Naive thymus-derived CD4-positive, alpha-beta T cell (primary cell): ENCODE measurements around the gene ZIC2. TPM values are rescaled to one million over a fixed set of nuclear protein-coding genes. Genes with fewer than 3 reads are reported as not detected.

ENCODE experiments used
- ATAC-seq: fragments of 150-1000 bp; cut with Tn5 transposase; 2 replicates; pipeline ENCODE4 v1.10.0; 2021; ENCODE audit warnings: mild to moderate bottlenecking, moderate library complexity
- CTCF ChIA-PET: fragments of 350-600 bp; sonication (Branson Sonifier 250); formaldehyde crosslinking; loops from one replicate; lab custom pipeline; 2021; ENCODE audit warnings: antibody characterized with exemption; lab: Charles Lee
- POLR2A ChIA-PET: fragments of 350-600 bp; sonication (Branson Sonifier 250); formaldehyde crosslinking; loops from one replicate; lab custom pipeline; 2021; ENCODE audit warnings: antibody characterized with exemption, inconsistent platforms; lab: Charles Lee
- DNase-seq, 9 donors: peaks; one replicate each; pipeline versions ENCODE4 v3.0.0 to v3.0.0-alpha.2; 2020 to 2022; ENCODE audit warnings: mixed read lengths in 1 of 9
- H3K27ac ChIP-seq: one replicate; pipeline ENCODE4 v1.7.0; 2013; ENCODE audit warnings: mild to moderate bottlenecking, low read depth, low read length, moderate library complexity
- H3K27me3 ChIP-seq, 2 donors: one replicate each; pipeline ENCODE4 v1.7.0; 2013; ENCODE audit warnings: low read length in 2 of 2, mild to moderate bottlenecking in 2 of 2, moderate library complexity in 2 of 2; ENCODE audit not compliant: control insufficient read depth in 2 of 2, insufficient read depth in 2 of 2
- H3K36me3 ChIP-seq, 3 experiments: 1 replicate in 2 of 3; 2 replicates in 1 of 3; pipeline ENCODE4 v1.7.0; 2013; ENCODE audit warnings: low read length in 3 of 3, mild to moderate bottlenecking in 3 of 3, moderate library complexity in 1 of 3; ENCODE audit not compliant: insufficient read depth in 3 of 3, control insufficient read depth in 2 of 3
- H3K4me1 ChIP-seq, 2 donors: one replicate each; pipeline ENCODE4 v1.7.0; 2013; ENCODE audit warnings: low read length in 2 of 2, mild to moderate bottlenecking in 2 of 2, moderate library complexity in 1 of 2; ENCODE audit not compliant: control insufficient read depth in 2 of 2, insufficient read depth in 2 of 2
- H3K4me3 ChIP-seq: 2 replicates; pipeline ENCODE4 v1.7.0; 2013; ENCODE audit warnings: mild to moderate bottlenecking, low read length
- H3K9me3 ChIP-seq, 3 experiments: 1 replicate in 2 of 3; 2 replicates in 1 of 3; pipeline ENCODE4 v1.7.0; 2013; ENCODE audit warnings: low read length in 3 of 3; ENCODE audit not compliant: control insufficient read depth in 2 of 3
- H3K27ac Mint-ChIP-seq, 9 donors: one replicate each; pipeline ENCODE4 v1.8.0; 2020 to 2022; ENCODE audit warnings: mixed read lengths in 9 of 9, mild to moderate bottlenecking in 8 of 9, moderate library complexity in 5 of 9, inconsistent platforms in 2 of 9
- H3K27me3 Mint-ChIP-seq, 5 donors: one replicate each; pipeline ENCODE4 v1.8.0; 2021 to 2022; ENCODE audit warnings: mixed read lengths in 5 of 5, mild to moderate bottlenecking in 1 of 5
- H3K36me3 Mint-ChIP-seq, 5 donors: one replicate each; pipeline ENCODE4 v1.8.0; 2020 to 2022; ENCODE audit warnings: mixed read lengths in 5 of 5, mild to moderate bottlenecking in 3 of 5, inconsistent platforms in 1 of 5
- H3K4me1 Mint-ChIP-seq, 7 donors: one replicate each; pipeline ENCODE4 v1.8.0; 2020 to 2022; ENCODE audit warnings: mixed read lengths in 7 of 7, mild to moderate bottlenecking in 3 of 7, inconsistent platforms in 1 of 7
- H3K4me3 Mint-ChIP-seq, 10 donors: one replicate each; pipeline ENCODE4 v1.8.0; 2020 to 2022; ENCODE audit warnings: mild to moderate bottlenecking in 10 of 10, mixed read lengths in 10 of 10, moderate library complexity in 6 of 10, inconsistent platforms in 2 of 10
- H3K9me3 Mint-ChIP-seq, 11 donors: one replicate each; pipeline ENCODE4 v1.8.0; 2020 to 2022; ENCODE audit warnings: mixed read lengths in 11 of 11, mild to moderate bottlenecking in 4 of 11, inconsistent platforms in 1 of 11, moderate library complexity in 1 of 11
- intact Hi-C, 2 donors: fragments of 100-400 bp; cut with micrococcal nuclease; formaldehyde crosslinking; loops; one replicate each; pipeline ENCODE4 v1.15.1; 2023
- polyA plus RNA-seq, 2 donors: library from polyadenylated mRNA; unstranded; fragments of 300-500 nt; fragmentation: Illumina TruSeq; gene quantifications; one replicate each; pipeline ENCODE4 v1.2.3, GENCODE V29; 2021
- total RNA-seq, 6 experiments: library from RNA in 5 of 6; stranded (reverse) in 5 of 6; gene quantifications; 1 replicate in 5 of 6; 2 replicates in 1 of 6; pipeline ENCODE4 v1.2.3 and lab custom pipeline; 2021 to 2026

The ZIC2 gene
- total and polyA plus RNA-seq, 7 experiments from 2014 or later: 0.51 TPM; not detected in 6

DNA sequence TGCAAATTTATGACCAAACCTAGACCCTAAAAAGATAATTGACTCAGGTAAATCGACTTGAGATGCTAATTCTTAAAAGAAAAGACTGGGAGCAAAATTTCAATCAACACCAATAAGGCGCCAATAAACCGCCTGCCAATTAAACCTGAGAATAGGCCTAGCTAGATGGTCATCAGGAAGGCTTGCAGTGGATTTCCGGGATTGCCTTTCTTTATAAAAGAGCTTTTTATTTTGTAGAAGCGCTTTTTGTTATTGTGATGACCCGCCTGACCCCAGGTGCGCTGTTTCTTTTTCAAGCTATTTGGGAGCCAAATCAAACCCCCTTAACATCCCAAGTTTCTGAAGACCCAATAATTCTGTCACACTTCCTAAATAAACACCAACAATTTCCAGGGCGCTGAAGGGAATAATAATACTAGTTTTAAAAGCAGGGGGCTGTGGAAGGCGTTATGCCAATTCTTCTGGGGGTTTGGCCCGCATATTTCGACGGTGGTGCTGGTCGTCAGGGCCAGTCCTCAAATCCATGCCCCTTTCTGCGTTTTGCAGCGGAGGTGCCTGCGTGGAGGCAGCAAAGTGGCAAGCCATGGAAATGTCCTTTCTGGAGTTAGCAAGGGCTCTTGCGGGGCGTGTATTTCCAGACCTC lies 7.2 kb upstream of the ZIC2 start:
- Histone ChIP-seq H3K27me3 (peaks cover 51 to 80% of the 10 kb centered on the region in 2 donors), H3K36me3 (no peaks in the 10 kb centered on the region), H3K9me3 (peaks cover 0 to 57% (median 0%) of the 10 kb centered on the region in 3 experiments), H3K4me1 (peaks cover 1 to 13% of the 10 kb centered on the region in 2 donors), H3K27ac (no peak overlapping the region), H3K4me3 (no peak overlapping the region)
- peaks cover 0 to 25% (median 0%) of the 10 kb centered on the region in 5 donors for H3K36me3 Mint-ChIP-seq
- intact Hi-C loops: loop anchor here (1.0 to 10.0 kb wide), 5 partner anchors 8 to 610 kb away; partner anchors contain the start of genes GGACT (in 1 of the 2) and PCCA (in 1 of the 2)
- peaks cover 5 to 33% (median 25%) of the 10 kb centered on the region in 7 donors for H3K4me1 Mint-ChIP-seq
- H3K27me3 Mint-ChIP-seq: peaks cover 71 to 85% (median 77%) of the 10 kb centered on the region in 5 donors
- H3K4me3 Mint-ChIP-seq: peak overlapping the region in 3 of 10 donors; percentile 7 to 71 (median 16)
- CTCF ChIA-PET: no interaction called here
- POLR2A ChIA-PET: interaction anchor here (0.7 to 1.3 kb wide), 5 partner anchors 9 to 22 kb away, joined by 3 to 4 read pairs (median 3); no protein-coding TSS in a partner anchor
- peak in 1 of 9 donors; percentile 22 for DNase-seq
- ATAC-seq: no peak
- peak overlapping the region in 7 of 9 donors; percentile 8 to 93 (median 49) for H3K27ac Mint-ChIP-seq
- H3K9me3 Mint-ChIP-seq: peaks cover 0 to 75% (median 43%) of the 10 kb centered on the region in 11 donors

DNA sequence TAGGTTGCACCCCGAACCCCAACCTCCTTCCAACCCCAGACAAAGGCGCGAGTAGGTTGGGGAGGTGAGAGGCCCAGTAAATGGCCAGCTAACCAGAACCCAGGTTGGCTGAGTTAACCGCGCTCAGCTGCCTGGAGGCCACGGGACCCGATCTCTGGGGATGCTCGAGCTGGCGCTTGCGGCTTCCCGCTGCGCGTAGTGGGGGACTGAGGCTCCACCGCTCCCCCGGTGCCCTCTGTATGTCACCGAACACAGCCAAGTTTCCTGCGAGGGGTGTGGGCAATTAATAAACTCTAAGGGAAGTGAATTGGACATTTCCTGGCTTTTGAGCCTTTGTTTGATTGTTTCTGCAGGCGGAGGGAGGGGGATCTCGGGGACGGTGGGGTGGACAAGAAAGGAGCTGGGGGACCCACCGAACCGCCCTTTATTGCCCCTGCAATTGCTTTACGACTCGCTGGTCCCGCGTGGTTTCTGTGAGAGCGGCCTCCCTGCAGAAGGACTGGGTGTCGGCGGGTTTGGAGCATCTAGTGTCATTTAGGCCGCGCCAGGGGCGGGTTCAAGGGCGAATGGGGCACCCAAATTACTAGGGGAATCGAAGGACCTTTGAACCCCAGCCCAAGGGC lies 6.5 kb upstream of the ZIC2 start:
- ChIA-PET POLR2A (interaction anchor here (0.5 to 1.3 kb wide), 4 partner anchors 14 to 22 kb away, joined by 3 read pairs; no protein-coding TSS in a partner anchor), CTCF (no interaction called here)
- Histone ChIP-seq H3K27ac (no peak overlapping the region), H3K4me3 (no peak overlapping the region), H3K4me1 (peaks cover 7 to 15% of the 10 kb centered on the region in 2 donors), H3K27me3 (peaks cover 51 to 80% of the 10 kb centered on the region in 2 donors), H3K36me3 (no peaks in the 10 kb centered on the region), H3K9me3 (peaks cover 0 to 57% (median 0%) of the 10 kb centered on the region in 3 experiments)
- DNase-seq (peak in 1 of 9 donors; percentile 10), ATAC-seq (no peak)
- H3K36me3 Mint-ChIP-seq: peaks cover 0 to 25% (median 0%) of the 10 kb centered on the region in 5 donors
- intact Hi-C loops: loop anchor here (1.0 to 10.0 kb wide), 6 partner anchors 7 to 702 kb away; partner anchors contain the start of genes GGACT (in 1 of the 2) and PCCA (in 1 of the 2)
- peaks cover 66 to 85% (median 73%) of the 10 kb centered on the region in 5 donors for H3K27me3 Mint-ChIP-seq
- H3K27ac Mint-ChIP-seq: peak overlapping the region in 7 of 9 donors; percentile 2 to 93 (median 36)
- H3K4me3 Mint-ChIP-seq: peak overlapping the region in 2 of 10 donors; percentile 7 to 14
- H3K4me1 Mint-ChIP-seq: peaks cover under 1 to 27% (median 20%) of the 10 kb centered on the region in 7 donors
- H3K9me3 Mint-ChIP-seq: peaks cover 0 to 75% (median 41%) of the 10 kb centered on the region in 11 donors

DNA sequence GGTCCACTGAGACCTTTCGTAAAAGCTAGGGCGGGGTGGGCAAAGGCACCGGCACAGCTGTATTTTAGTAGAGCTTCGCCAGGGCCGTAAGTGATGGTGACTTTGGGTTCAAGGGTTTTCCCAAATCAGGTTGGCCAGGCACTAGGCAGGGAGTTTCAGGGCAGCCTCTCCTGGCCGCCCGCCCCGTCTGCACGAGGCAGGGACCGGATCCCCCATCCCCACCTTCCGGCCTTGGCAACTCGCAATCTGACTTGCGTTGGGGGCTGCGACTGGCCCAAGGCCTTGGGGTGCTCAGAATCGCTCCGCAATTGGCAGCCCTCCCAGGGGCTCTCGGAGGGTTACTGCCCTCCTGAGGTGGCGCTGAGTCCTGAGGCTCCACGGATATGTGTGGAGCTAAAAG lies 6.0 kb upstream of the ZIC2 start:
- peaks cover 51 to 80% of the 10 kb centered on the region in 2 donors for H3K27me3 ChIP-seq
- H3K27ac ChIP-seq: no peak overlapping the region
- intact Hi-C loops: loop anchor here (2.0 to 10.0 kb wide), 5 partner anchors 15 to 702 kb away; partner anchors contain the start of gene GGACT (in 1 of the 2)
- peaks cover 0 to 26% (median 19%) of the 10 kb centered on the region in 7 donors for H3K4me1 Mint-ChIP-seq
- DNase-seq: no peak
- no peaks in the 10 kb centered on the region for H3K36me3 ChIP-seq
- no peak for ATAC-seq
- peaks cover 65 to 83% (median 71%) of the 10 kb centered on the region in 5 donors for H3K27me3 Mint-ChIP-seq
- POLR2A ChIA-PET: interaction anchor here (0.5 to 1.0 kb wide), 2 partner anchors 15 to 16 kb away, joined by 3 read pairs; no protein-coding TSS in a partner anchor
- no peak overlapping the region for H3K4me3 ChIP-seq
- H3K4me1 ChIP-seq: peaks cover 8 to 18% of the 10 kb centered on the region in 2 donors
- peaks cover 0 to 25% (median 0%) of the 10 kb centered on the region in 5 donors for H3K36me3 Mint-ChIP-seq
- CTCF ChIA-PET: no interaction called here
- peak overlapping the region in 3 of 9 donors; percentile 24 to 52 (median 43) for H3K27ac Mint-ChIP-seq
- H3K9me3 Mint-ChIP-seq: peaks cover 0 to 75% (median 40%) of the 10 kb centered on the region in 11 donors
- no peak overlapping the region for H3K4me3 Mint-ChIP-seq
- peaks cover 0 to 57% (median 0%) of the 10 kb centered on the region in 3 experiments for H3K9me3 ChIP-seq

DNA sequence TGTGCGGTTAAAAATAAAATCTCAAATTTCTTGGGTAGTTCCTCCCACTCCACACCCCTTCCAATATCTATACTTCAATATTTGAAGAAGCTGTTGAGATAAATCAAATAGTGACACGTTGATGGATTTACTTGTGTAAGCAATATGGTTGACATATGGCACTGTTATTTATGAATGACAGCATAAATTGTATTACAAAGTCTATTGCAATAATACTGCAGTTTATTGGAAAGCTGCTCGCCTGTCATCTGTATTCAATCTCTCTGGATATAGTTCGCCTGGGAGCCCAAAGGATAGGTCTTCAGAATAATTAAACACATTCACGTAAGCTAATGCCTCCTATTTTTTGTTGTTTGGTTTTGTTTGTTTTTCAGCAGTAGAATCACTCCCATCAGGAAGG lies 5.0 kb upstream of the ZIC2 start:
- H3K27me3 ChIP-seq: peaks cover 48 to 76% of the 10 kb centered on the region in 2 donors
- peaks cover 8 to 18% of the 10 kb centered on the region in 2 donors for H3K4me1 ChIP-seq
- peak overlapping the region in 2 of 10 donors; percentile 8 to 29 for H3K4me3 Mint-ChIP-seq
- ChIA-PET CTCF (no interaction called here), POLR2A (interaction anchor here (0.5 to 0.8 kb wide), 2 partner anchors 16 to 318 kb away, joined by 3 to 4 read pairs; no protein-coding TSS in a partner anchor)
- no peak overlapping the region for H3K4me3 ChIP-seq
- intact Hi-C loops: loop anchor here (2.0 to 10.0 kb wide), 4 partner anchors 16 to 701 kb away; partner anchors contain the start of gene GGACT (in 1 of the 2)
- no peak for DNase-seq
- H3K9me3 ChIP-seq: peaks cover 0 to 57% (median 0%) of the 10 kb centered on the region in 3 experiments
- peaks cover 0 to 74% (median 40%) of the 10 kb centered on the region in 11 donors for H3K9me3 Mint-ChIP-seq
- H3K4me1 Mint-ChIP-seq: peaks cover 0 to 23% (median 17%) of the 10 kb centered on the region in 7 donors
- peaks cover 65 to 83% (median 71%) of the 10 kb centered on the region in 5 donors for H3K27me3 Mint-ChIP-seq
- no peak overlapping the region for H3K27ac ChIP-seq
- peak overlapping the region in 3 of 9 donors; percentile 9 to 55 (median 25) for H3K27ac Mint-ChIP-seq
- H3K36me3 Mint-ChIP-seq: peaks cover 0 to 25% (median 0%) of the 10 kb centered on the region in 5 donors
- no peaks in the 10 kb centered on the region for H3K36me3 ChIP-seq
- no peak for ATAC-seq

DNA sequence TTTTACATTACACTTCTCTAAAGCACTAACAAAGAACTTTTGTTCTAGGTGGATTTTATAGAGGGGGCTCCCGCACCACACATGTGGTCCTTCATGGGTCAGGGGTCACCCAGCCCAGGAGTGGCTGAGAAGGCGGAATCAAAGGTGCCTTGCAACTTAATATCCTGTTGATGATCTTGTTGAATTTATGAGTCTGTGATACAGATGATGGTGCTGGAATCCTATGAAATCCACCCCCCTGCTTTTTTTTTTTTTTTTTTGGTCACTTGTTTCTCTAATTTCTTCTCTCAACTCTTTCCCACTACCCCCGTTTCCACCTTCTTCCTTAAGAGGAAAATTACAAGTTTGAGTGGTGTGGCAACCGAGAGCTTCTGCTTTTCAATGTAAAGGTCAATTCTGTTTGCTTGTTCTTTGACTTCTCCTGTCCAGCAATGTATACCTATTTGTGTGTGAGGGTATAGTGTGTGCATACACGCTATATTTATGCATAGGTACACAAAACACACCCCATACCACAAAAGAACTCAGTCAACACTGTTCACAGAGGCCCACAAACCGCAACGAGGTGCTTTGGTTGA lies 4.2 kb upstream of the ZIC2 start:
- POLR2A ChIA-PET: interaction anchor here (0.5 to 0.9 kb wide), 2 partner anchors 12 to 15 kb away, joined by 3 to 4 read pairs; no protein-coding TSS in a partner anchor
- peaks cover 40 to 67% of the 10 kb centered on the region in 2 donors for H3K27me3 ChIP-seq
- peak overlapping the region in 2 of 9 donors; percentile 34 to 55 for H3K27ac Mint-ChIP-seq
- intact Hi-C loops: loop anchor here (2.0 to 10.0 kb wide), 4 partner anchors 15 to 700 kb away; partner anchors contain the start of gene GGACT (in 1 of the 2)
- H3K27me3 Mint-ChIP-seq: peaks cover 59 to 75% (median 65%) of the 10 kb centered on the region in 5 donors
- no peak overlapping the region for H3K4me3 ChIP-seq
- H3K4me1 ChIP-seq: peaks cover 8 to 18% of the 10 kb centered on the region in 2 donors
- H3K27ac ChIP-seq: no peak overlapping the region
- no peaks in the 10 kb centered on the region for H3K36me3 ChIP-seq
- DNase-seq (no peak), ATAC-seq (no peak)
- H3K9me3 Mint-ChIP-seq: peaks cover 0 to 66% (median 36%) of the 10 kb centered on the region in 11 donors
- CTCF ChIA-PET: no interaction called here
- H3K9me3 ChIP-seq: peaks cover 0 to 52% (median 0%) of the 10 kb centered on the region in 3 experiments
- H3K4me1 Mint-ChIP-seq: peaks cover 0 to 16% (median 12%) of the 10 kb centered on the region in 7 donors
- H3K36me3 Mint-ChIP-seq: peaks cover 0 to 22% (median 0%) of the 10 kb centered on the region in 5 donors
- peak overlapping the region in 3 of 10 donors; percentile 8 to 45 (median 23) for H3K4me3 Mint-ChIP-seq
